HG02678 (cell line): ENCODE data around the gene PMPCA.

Source experiments
- ATAC-seq: cut with Tn5 transposase; IDR thresholded peaks from one replicate; pipeline ENCODE4 v1.9.1; 2021; ENCODE audit warnings: mild to moderate bottlenecking, moderate library complexity; ENCODE audit not compliant: unreplicated experiment

PMPCA gene

DNA sequence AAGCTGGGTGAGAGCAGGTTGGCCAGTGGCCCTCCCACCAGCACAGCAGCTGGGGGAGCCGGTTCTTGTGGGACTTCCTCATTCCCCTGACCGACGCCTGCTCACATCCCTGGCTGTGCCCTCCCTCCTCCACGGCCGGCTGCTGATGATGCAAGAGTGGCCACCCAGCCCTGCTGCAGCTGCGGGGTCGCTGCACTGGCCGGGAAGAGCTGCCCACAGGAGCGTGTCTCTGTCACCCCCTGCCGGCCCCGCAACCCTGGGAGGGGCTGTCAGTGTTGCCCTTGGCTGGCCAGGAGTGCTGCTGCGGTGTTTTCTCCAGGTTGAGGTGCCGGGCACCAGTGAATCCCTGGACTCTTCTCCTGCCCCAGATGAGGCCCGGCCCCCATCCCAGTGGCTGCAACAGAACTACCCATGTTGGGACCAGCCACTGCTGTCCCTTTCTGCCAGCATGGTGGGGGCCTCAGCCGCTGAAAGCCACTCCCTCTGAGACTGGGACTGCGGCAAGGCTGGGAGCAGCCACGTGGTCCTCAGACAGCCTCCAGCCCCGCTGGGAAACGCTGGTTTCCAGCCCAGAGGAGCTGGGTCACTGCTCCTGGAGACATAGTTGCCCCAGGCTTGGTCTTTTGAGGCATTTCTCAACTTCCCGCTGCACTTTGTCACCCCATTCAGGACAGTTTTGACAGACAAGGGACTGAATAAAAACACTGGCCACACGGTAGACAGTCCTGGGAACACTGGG lies 37.7 kb upstream of the PMPCA start:
- no peak for ATAC-seq

DNA sequence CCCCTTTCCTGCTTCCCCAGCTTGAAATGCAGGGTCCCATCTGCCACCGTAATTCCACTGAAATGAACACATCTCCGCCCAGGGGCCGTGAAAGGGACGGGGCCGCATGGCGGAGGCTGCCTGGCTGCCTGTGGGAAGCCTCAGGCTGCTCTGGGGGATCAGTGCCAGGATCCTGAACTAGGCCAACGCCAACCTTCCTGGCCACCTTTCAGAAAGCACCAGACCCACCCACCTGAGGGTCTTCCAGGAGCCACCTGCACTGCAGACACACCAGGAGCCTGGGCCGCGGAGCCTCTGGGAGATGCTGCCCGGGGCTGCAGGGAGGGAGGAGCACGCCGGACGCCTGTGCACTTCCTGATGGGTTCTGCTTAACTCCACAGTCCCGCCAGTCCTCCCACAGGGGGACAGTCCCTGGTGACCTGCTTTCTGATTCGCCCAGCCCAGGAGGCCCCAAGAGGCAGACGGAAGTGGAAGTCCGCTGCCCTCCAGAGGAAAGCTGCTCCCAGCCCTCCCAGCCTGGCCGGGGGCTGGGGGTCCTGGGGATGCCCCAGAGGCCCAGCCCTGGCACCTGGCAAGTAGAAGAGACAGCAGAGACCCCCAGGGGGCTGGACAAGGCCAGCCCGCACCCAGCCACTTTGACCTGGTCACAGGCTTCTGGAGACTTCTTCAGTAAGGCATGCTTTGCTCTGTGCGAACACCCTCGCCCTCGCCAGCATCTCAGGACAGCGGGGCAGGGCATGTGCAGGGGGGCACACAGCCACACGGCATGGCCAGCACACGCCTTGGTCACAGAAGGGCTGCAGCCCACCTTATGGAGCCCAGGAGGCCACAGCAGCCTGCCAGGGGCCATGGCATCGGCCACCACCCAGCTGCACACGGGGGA lies 36.9 kb upstream of the PMPCA start, which contains the start of gene CARD9:
CARD9 (minus strand) TSS at position 370 of the 883 bp plus-strand sequence. CDS start 1,591 bp downstream, outside the sequence.
- no peak for ATAC-seq

DNA sequence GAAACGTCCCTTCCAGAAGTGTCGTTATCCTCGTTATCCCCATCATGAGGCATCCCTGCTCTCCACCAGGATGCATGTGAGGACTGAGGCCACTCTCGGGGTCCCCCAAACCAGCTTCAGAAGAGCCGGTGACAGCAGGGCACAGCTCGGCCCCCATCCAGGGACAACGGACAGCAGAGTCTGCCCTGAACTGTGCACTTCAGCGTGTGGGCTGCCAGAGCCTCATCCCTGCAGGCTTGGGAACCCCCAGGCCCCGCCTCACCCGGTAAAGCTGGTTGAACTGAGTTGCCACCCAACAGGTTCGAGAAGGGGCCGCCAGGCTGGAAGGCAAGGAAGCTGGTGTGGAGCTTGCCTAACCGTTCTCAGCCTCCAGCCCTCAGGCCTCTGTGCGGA lies 36.3 kb upstream of the PMPCA start:
- no peak for ATAC-seq

DNA sequence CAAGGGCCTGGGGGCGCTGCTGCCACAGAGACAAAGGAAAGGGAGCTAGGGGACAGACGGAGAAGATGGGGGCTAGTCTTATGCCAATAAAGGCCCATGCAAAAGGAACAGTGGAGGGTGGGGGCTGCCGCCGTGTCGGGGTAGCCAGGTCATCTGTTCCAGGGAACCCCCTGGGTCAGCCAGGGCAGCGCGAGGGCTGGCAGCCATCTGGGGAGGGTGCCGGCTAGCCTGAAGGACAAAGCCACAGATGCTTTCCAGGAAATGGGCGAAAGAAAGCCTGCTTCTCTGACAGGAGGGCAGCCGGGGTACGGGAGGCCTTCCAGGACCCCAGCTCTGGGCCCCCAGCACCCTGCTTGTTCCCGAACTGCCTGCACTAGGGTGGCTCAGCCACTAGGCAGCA lies 35.4 kb upstream of the PMPCA start:
- no peak for ATAC-seq

DNA sequence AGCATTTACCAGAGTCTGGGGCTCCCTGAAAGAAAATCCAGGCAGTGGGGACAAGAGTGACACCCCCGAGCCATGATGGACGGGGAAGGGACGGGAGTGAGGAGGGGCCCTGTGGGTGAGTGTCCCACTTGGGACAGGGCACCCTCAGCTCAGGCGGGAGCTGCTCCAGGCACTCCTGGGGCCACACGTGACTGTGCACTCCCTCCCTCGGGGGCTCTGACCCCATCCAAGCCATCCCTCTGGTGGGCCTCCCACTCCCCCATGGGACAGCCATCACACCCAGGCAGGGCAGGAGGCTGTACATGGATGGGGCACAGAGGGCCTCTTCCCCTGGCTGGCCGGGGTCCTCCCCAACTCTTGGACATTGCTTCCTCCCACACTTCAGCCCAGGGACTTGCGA lies 34.0 kb upstream of the PMPCA start:
- ATAC-seq = no peak

DNA sequence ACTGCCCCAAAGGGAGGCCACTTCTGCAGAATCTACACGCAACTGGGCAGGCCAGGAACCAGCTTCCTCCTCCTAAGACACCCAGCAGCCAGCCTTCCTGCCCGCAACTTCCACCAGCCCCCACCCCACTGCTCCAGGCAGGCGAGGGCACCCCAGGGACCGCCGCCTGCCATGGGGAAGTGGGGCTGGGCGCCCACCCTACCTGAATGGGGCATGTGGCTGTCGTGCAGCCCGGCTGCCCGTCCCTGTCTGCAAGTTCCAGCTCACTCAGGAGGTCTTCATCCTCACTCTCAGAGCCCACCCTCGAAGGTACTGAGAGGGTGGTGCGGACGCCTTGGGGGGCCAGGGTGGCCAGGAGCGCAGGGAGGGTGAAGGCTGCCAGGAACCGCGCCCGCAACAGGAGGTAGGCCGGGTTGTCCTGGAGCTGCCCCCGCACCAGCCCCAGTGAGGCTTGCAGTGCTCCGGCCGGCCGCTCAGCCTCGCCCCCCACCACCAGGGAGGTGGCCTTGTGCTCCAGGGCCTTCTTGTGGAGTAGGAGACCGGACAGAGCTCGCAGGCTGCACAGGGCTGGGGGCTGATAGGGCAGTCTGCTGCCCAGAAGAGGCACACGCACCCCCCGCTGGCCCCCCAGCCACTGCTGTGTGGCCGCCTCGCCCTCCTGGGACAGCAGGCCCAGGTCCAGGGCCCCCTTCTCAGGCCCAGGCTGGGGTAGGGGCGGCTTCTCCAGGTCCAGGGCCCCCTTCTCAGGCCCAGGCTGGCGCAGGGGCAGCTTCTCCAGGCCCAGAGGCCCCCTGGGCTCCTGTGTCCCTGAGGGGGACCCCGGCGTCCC lies 32.9 kb upstream of the PMPCA start:
- no peak for ATAC-seq

DNA sequence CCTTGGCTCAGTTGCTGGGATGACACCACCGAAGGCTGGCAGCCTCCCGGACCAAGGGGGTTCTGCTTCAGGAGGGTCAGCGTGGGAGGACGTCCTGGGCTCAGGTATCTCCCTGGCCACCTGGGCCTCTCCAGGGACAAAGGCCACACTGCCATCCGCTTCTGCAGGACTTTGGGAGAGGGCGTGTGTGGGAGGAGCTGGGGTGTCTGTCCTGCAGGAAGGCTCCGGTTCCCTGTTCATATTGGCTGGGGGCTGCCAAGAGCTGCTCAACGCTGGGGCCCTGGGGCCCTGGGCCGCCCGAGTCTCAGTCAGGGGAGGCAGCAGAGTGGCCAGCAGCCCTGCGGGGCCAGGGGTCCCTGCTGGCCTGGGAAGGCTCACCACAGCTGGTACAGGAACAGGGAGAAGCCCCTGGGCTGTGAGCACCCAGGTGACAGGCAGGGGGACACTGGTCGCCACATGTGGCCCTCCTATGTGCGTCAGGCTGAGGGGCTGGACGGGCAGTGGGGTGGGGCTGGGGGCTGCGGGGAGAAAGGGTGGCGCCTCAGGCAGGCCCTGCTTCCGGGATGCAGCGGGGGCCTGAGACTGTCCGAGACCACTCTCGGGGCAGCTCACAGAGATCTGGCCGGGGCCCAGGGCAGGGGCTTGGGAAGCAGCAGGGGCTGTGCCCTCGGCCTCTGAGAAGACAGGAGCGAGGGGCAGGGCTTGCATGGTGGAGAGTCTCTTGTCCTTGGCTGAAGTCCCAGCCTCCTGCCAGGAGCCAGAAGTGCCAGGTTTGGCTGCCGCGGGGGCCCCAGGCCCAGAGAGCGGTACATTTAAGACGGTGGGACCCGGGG lies 32.1 kb upstream of the PMPCA start:
- no peak for ATAC-seq

DNA sequence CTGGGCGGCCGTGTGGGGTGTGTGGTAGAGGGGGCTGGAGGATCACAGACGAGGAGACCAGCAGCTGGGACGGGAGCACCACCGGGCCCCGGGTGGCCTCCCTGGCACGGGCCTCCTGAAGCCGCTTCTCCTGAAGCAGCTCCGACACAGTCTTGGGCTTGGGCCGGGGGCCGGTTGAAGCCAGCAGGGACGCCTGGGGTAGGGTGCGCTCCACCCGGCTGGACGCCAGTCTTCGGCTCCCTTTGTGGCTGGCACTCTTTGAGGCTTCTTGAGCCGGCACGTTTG lies 31.5 kb upstream of the PMPCA start:
- no peak for ATAC-seq

DNA sequence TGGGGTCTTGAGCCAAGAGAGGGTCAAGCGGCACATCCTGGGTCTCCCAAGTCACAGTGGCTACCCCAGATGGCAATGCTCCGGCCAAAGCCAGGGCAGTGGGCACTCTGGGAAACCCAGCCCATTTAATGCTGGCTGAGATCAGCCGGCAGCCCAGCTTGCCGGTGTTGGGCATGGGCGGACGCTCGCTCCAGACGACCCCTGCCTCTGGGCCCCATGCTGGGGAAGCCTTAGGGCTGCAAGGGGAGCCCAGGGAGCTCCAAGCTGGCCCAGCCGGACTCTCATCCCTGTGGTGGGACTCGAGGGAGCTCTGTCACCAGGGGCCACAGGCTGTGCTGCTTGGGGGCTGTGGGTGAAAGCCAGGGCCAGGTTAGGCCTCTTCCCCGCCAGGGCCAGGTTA lies 31.1 kb upstream of the PMPCA start:
- ATAC-seq = no peak

DNA sequence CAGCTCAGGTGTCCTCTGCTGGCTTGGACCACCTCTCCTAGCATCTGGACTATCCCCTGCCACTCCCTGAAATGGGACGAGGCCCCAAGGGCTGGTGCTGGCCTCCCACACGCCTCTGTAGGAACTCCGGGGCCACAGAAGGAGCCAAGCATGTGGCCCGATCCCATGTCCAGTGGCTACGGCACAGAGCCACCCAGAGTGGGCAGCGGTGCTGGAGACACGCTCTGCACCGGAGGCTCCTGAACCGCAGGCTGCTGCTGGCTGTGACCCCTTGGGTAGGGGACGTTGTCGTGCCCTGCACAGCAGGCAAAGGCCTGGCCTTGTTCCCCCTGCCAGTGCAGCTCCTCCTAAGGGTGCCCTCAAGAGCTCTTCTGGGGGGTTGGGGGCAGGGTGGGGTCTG lies 30.6 kb upstream of the PMPCA start:
- no peak for ATAC-seq

DNA sequence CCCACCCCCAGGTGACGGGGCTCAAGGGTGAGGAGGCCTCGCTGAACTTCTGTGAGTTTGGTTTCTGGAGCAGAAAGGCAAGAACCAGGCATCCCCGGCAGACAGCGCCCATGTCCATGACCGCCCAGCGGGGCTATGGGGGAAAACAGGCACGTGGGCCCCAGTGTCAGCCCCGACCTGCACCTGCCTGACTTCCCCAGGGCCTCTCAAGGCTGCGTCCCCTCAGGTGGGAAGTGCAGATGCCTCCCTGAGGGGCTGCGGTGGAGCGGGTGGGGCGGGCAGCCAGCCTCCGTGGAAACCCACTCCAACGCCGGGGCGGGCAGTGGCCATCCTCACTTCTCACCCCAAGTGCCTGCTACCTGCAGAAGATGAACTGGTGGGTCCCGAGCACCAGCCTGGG lies 30.1 kb upstream of the PMPCA start:
- ATAC-seq = no peak

DNA sequence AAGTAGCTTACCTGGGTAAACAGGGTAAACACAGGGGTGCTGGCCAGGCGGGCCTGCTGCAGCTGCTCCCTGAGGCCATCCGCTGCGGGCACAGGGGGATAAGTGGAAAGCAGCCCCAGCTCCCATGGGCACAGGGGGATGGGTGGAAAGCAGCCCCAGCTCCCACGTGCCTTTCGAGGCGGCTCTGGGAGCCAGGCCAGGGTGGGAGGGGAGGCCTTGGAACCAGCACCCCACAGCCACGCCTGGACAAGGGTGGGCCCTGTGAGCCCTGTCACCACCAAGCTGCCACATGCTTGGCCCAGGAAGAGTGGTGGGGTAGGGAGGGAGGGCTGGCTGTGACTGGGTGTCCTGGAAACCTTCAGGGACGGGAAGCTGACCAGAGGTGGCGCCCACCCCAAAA lies 29.1 kb upstream of the PMPCA start:
- ATAC-seq = no peak

DNA sequence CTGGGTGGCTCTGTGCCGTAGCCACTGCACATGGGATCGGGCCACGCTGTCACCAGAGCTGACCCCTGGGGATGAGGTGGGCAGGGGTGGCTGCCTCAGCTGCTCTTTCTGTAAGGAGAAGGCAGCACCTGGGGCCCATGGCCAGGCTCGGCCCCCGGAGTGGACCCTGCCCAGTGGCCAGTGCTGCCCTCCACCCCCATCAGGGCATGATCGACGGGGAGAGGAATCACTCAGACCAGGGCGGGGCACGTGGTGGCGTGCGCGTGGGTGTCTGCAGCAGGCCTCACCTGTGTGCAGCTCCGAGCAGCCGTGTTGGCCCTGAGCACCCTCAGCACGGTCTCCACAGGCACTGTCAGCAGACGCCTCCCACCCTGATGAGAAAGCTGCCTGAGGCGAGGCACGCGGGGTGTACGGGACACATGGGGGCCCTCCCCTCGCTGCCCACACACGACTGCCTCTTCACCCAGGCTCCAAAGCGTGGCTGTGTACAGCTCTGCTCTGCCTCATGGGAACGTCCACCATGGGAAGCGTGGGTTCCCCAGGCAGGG lies 28.4 kb upstream of the PMPCA start:
- no peak for ATAC-seq

DNA sequence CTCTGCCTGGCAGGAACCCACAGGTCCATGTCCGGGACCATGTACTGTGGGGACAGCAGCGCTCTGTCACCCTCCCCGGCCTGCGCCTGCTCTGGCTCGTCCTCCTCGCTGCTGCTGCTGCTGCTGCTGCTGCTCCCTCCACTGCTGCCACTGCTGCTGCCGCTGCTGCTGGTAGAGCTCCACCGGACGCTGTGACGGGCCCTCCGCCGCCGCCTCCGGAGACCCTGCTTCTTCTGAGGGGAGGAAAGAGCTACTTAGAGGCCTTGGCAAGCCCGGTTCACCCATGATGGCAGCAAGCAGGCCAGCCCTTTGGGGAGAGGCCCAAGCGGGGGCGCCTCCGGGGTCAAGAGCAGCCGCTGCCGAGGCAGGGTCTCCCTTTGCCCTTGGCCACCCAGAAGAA lies 27.0 kb upstream of the PMPCA start:
- no peak for ATAC-seq

DNA sequence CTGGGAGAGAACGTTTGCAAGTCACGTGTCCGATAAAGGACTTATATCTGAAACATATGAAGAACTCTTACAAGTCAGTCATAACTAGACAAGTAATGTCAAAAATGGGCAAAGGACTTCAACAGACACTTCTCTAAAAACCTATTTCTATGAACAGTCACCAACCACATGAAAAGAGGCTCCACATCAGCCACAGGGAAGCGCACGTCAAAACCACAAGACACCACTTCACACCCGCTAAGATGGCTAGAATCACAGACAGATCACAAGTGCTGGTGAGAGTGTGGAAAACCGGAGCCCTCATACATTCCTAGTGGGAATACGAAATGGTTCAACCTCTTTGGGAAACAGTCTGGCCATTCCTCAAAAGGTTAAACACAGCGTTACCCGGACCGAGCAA lies 25.4 kb upstream of the PMPCA start:
- no peak for ATAC-seq

DNA sequence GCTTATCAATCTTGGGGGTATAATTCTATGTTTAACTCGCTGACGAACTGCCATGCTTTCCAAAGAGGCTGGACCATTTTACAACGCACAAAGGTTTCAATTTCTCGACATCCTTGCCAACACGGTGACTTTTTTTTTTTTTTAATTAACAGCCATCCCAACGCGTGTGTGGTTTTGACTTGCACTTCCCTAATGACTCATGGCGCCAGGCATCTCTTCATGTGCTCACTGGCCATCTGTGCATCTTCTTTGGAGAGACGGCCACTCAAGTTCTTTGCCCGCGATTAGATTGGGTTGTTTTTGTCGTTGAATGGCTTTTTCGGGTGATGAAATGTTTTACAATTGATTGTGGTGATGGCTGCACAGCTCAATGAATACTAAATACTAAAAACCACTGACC lies 24.4 kb upstream of the PMPCA start:
- ATAC-seq = no peak

DNA sequence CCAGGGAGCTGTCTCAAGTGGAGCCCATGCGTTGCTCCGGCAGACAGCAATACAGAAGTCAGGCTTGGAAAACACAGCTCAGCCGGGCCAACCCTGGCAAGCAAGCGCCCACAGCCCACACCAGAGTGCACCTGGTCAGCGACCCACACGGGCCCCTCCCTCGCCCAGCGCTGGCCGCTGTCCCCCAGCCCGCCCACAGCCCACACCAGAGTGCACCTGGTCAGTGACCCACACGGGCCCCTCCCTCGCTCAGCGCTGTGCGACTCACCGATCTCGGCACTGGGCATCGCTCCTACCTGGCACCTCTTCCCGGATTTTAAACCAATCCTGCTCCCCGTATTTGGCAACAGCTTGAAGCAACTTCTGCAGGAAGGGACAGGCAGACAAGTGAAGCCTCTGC lies 23.2 kb upstream of the PMPCA start:
- ATAC-seq = no peak

DNA sequence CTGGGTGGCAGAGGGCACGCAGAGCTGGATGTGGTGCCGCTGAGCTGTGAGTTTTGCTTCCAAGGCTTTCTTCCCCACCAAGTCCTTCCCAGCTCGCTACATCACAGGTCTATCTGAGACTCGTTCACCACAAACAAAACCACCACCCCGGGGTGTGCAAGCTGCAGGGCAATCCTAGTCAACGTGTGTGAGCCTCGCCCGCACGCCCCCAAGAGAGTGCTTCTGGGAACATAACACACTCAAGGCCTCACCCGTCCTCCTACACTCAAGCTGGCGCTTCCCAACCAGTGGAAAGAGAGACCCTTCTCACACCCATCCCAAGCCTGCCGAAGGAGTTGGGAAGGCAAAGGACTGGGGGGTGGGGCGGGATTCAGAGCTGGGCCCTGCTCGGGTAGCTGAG lies 21.1 kb upstream of the PMPCA start:
- ATAC-seq = no peak

DNA sequence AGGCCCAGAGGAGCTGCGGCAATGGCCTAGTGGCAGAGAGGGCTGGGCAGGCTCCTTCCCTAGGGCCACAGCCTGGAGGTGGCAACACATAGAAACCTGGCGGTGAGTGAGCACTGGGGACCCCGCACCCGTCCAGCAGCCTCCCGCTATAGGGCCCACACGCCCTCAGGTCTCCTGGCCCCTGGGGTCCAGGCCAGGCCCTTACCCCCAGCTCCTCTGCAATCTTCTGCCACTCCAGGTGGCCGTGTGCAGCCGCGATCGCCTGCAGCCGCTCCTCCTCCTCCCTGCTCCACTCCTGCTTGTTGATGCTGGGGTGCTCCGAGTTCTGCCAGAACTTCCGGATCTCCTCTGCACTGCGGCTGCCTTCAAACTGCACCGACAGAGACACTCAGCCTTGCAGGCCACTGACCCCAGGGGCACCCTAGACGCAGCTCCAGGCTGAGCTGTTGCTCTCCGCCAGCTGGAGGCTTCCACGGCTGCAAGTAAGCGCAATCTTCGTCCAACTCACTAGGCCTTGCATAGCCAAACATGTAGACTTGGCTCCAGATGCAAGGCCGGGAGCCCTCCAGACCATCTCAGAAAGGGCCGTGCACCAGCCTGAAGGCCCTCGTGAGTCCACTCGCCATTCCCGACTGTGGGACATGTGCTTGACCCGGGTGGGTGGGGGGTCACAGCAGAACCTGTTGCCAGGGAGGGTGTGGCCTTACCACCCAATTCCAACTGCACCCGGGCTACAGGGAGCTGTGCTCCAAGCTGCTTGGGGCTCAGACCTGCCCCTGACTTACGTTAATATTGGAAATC lies 18.5 kb upstream of the PMPCA start:
- no peak for ATAC-seq
